Measurements from ENCODE around the gene GUCY1A2.

Gene GUCY1A2

DNA sequence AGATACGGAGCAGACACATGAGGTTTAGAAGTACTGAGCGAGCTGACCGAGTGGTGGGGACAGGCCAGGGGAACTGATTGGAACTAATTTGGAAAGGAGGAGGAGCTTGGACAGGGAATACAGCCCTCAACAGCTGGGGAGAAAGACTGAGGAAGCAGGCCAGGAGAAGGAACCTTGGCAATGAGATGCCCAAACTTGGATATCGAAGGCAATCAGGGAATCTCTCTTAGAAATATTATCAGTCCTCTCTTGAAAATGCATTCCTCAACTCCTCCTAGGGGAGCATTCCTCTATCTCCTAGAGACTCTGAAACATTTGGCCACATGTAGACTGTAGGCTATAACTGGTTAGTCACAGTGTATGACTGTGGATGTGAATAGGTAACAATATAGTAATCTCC, 284.6 kb downstream of the GUCY1A2 start:
- peak; percentile 42 for DNase-seq (ENCODE audit: low spot score)

DNA sequence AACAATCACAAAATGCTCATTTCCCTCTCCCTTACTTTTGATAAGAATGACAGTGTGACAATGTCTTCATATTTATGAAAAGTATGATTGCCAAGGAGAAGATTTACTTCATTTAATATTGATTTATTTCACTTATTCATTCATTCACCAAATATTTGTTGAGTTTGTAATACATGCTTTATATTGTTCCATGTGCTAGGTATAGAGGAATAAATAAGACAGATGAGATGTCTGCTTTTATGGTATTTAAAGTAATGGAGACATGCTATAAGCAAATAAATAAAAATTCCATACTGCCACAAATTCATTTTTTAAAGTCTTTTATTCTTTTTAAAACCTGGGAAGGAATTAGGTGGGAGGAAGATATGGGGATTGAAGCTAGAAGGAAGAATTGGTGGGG, 289.4 kb downstream of the GUCY1A2 start:
- DNase-seq (ENCODE audit: low spot score) = no peak

DNA sequence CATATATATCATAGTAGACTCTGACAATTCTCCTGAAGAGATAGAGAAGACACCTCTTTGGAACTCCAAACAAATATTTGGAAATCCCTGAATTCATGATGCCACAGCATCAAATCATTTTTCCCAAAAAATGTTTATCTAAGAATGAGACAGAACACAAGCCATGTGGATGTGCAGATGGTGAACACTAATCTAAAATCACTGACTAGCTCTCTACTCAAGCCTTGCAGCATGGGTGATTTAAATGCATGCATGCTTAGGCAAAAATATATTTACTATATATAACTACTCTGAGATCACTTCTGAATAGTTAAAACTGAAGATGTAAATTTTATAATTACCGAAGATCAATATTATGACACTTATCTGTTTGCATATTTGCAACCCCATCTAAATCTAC, 289.9 kb downstream of the GUCY1A2 start:
- DNase-seq (ENCODE audit: low spot score) = no peak

DNA sequence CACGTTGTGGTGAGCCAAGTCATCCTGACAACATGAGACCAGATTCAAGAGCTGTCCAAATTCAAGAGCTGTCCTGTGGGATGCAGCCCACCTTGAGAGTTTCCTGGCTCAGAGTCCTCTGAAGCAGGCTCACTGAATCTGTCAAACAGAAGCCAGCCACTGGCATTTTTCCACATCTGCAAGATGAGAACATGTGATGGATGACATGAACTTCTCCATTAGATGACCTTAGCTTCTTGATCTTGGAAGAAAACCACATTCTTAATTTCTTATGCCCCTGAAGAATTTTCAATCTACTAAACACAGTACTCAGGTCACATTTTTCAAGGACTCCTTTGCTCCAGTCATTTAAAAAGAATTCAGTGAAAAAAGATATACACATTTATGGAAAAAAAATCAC, 291.0 kb downstream of the GUCY1A2 start:
- DNase-seq (ENCODE audit: low spot score) = no peak

DNA sequence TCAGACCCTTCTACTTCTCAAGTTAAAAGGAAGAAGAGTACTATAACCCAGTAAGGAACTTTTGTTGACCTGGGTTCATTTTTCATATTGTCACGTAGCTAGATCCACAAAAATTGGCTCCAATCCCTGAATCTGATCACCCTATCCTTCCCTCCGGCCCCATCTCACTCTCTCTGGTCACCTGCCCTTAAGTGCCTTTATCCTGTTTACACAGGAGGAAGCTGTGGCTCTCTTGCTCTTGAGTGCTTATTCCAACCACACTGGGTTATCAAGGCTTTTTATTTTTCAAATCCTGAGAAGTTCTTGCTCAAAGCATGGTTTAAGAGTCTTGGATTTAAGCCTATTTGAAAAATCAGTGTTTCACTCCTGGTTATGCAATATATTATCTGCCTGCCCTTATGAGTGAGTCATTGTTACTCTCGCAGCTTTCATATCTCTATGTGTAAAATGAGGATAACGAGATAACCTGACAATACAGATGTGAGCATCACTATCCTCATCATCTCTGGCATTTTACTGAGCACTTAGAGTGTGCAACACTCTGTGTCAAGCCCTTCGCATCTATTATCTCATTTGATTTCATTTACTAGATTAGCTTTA, 293.9 kb downstream of the GUCY1A2 start:
- DNase-seq (ENCODE audit: low spot score) = no peak

DNA sequence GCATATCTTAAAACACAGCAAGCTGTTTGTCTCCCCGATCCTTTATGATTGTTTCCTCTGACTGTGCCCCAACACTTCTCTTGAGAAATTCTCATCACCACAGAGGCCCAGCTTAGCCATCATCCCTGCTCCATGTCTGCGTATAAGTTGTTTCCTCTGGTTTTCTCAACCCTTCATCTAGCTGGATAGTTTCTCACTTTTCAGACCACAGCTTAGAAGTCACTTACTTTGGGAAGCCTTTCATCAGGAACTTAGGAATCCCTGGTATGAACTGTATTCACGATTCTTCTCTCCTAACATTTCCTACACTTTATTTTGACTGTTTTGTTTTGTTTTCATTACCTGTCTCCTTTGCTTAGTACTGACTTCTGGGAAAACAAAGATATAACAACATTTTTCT, 295.2 kb downstream of the GUCY1A2 start:
- no peak for DNase-seq (ENCODE audit: low spot score)

DNA sequence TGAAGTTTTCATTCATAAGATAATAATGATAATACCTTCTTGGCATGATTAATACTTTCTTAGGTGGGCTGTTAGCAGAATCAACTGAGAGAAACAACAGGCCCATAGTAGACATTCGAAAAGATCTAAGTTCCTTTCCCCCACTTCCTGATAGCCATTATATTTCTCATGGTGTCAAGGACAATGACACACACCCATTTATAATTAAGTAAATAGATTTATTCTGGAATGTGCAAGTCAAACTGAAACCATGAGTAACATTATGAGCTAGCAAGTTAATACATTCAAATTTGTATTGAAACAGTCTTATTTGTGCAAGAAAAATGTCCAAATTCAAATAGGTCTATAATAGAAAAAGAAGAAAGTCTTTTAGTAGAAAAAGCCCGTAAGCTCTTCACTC, 301.1 kb downstream of the GUCY1A2 start:
- peak; percentile 28 for DNase-seq (ENCODE audit: low spot score)

DNA sequence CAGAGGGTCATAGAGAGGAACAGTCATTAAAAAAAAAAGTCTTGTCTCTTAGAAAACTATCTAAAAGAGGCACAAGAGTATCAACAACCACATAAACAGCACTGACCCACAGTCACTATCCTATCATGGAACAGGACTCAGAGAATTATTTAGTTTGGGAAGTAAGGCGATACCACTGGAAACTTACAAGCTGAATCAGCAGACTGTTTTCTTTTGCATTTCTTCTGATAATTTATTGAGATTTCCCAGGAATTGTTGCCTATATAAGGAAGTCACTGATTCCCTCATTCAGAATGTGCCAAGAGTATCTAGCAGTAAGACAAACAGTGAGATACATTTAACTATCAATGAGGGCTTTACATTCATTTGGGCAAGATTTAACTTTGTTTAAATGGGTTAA, 304.1 kb downstream of the GUCY1A2 start:
- no peak for DNase-seq (ENCODE audit: low spot score)

DNA sequence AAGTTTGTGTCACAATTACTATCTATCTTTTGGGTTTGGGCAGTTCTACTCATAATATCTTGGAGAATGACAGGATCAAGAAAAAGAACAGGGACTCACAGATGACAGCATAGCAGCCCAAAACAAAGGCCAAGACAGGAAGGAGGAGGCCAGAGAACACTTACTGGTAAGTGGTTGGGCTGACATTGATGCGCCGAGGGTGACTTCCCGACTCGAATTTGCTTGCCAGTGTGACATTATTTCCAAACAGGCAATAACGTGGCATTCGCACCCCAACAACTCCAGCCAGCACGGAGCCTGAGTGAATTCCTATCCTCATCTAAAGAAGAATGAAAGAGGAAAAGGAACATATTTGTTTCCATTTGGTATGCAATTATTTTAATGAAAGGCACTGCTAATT, 309.9 kb downstream of the GUCY1A2 start:
- DNase-seq (ENCODE audit: low spot score) = no peak

DNA sequence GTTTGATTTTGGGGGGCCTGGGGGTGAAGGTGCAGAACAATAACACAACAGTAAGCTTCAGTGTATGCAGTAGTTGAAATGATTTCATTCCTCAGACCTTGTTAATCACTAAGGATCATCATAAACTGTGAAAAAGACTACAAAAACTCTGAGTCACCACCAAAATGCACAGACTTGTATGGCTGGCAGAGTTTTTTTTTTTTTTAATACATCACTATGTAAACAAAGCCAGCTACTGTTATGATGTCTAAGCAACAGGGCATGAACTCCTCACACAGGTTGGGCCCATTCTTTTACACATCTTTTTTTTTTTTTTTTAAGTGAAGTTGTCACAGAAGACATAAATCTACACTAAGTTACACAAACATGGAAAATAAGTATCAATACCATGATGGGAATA, 311.9 kb downstream of the GUCY1A2 start:
- peak; percentile 94 for DNase-seq (ENCODE audit: low spot score)

DNA sequence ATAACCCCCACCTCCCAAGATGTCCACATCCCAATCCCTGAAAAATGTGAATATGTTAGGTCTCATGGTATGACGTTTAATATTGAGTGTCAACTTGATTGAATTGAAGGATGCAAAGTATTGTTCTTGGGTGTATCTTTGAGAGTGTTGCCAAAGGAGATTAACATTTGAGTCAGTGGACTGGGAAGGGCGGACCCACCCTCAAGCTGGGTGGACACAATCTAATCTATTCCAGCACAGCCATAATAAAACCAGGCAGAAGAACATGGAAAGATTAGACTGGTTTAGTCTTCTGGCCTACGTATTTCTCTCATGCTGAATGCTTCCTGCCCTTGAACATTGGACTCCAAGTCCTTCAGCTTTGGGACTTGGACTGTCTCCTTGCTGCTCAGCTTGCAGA, 315.5 kb downstream of the GUCY1A2 start:
- DNase-seq (ENCODE audit: low spot score) = no peak

DNA sequence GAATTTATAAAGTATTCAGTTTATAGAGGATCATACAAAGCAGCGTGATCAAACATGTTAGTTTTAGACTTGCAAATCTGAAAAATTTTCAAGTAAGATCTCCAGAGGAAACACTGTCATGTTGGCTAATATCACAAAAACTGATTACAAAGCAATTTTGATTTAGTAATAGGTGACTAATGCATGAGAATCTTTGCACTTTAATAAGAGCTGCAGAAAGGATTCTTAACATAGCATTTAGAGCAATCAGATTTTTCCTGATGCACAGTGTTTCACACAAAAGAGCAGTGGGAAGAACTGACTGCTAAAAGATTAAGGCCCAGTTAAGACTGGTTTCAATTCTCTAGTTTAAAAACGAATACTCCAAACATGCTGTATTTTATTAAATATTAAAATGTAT, 321.2 kb downstream of the GUCY1A2 start:
- DNase-seq (ENCODE audit: low spot score) = peak; percentile 55

DNA sequence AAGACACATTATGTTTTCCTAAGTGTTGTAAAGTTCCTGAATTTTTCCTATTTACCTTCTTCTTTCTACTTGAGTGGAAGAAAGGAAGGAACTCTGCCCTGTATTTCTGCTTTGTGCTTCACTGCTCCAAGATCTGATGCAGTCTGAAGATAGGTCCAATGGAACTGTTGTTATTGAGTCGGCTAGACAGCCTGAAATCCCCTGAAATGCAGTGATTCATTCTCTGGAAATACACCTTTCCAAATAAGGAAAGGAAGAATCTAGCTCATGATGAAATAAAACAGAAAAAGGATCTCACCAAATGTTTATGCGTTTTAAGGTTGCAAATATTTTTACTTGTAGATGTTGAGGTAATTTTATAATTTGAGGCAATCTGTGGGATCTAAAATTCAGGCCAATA, 322.8 kb downstream of the GUCY1A2 start:
- DNase-seq (ENCODE audit: low spot score) = peak; percentile 84

DNA sequence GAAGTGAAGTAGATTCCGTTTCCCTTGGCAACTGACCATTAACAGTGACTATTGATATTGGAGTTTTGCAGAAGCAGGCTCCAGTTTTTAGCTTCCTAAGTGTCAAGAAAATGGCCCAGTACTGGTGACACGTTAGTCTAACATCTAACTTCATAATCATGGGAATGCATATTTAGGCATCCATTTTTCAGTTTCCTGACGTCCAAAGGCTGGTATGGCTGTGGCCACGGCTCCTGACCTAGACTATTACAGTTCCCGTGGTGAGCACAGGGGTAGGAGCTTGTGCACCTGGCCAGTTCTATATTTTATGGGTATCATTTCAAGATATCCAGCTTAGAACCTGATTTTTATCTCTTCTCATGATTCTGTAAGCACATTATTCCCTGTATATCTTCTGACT, 323.8 kb downstream of the GUCY1A2 start:
- no peak for DNase-seq (ENCODE audit: low spot score)

DNA sequence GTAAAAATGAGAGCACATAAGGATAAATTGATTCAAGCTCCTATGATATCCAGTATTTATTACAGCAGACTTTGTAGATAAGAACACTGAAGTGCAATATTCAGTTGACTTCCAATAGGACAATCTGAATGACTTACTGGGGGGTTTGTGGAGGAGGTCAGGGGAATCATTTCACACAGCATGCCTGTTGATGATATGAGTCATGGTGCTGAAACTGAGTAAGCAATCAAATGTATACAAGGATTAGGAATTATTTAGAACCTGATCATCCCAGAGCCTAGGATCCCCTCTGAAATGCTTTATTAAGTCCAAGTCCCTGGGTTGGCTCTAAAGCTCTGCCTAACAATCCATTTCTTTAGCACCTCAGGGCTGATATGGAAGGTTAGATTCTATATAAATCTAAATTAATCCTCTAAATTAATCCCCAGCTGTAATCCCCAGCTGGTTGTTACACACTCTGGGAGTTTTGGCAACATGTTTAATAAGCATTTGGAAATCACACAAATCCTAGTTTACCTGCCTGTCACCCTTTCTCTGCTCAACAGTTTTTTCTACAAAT, 326.4 kb downstream of the GUCY1A2 start:
- DNase-seq (ENCODE audit: low spot score) = peak; percentile 25

DNA sequence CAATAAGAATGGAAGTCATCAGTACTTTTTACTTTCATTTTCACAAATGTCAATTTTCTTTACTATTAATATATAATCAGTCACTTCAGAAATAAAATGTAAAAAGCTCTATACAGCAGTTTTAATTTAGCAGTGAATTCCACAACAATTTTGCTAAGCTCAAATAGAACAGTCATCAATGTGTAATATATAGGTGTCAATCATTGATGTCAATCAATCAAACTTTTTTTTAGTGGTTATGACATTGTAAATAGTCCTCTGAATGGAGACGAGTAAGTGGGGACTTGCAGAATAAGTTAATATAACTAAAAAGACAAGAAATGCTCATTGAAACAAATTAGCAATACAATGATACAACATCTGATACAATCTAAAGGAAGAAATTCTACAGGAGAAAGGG, 327.4 kb downstream of the GUCY1A2 start:
- no peak for DNase-seq (ENCODE audit: low spot score)

DNA sequence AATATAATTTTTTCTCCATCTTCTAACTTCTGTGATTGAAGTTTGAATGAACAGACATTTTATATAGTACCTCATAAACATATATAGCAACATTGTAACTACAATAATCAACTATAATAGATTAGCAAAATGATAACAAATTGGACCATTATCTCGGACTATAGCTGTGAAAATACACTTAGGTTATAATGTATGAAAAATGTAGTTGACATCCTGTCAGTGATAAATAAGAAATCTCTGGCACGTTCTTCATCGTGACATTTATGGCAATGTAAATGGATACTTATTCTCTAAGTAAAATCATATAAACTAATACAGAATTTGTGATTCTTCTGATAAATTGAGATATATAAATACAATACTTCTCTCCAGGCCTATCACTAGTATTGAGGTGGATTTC, 333.3 kb downstream of the GUCY1A2 start:
- no peak for DNase-seq (ENCODE audit: low spot score)

DNA sequence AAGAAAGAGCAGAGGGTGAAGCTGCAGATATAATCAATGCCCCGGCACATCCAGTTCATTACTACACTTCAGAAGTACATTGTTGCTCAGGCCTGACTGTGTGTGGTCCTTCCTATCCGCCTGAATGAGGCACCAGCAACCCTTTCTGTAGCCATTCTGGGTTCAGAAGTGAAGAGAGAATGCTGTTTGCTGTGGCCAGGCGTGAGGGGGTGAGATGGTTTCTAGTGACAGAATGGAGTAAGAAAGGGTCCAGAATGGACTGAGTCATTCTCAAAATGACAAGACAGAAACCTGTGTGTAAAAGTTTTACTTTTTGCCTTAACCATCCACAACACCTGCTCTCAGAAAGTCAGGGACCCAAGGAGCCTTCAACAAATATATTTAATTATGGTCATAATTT, 334.8 kb downstream of the GUCY1A2 start:
- no peak for DNase-seq (ENCODE audit: low spot score)

DNA sequence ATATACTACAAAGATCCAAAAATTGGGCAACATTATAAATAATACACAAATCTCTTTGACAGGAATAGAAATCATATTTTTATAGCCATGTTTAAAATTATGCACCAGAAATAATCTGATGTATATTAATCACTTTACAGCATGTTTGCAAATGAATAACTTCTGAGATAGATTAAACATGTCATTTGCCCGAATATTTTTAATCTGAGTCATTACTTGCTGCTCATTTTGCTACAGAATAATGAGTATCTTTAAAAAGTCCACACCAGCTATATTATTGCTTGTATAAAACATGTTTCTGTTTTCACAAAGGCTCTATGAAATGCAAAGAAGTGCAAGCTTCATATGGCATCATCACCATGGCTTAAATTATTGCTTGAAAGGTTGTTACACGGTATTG, 336.8 kb downstream of the GUCY1A2 start:
- no peak for DNase-seq (ENCODE audit: low spot score)

DNA sequence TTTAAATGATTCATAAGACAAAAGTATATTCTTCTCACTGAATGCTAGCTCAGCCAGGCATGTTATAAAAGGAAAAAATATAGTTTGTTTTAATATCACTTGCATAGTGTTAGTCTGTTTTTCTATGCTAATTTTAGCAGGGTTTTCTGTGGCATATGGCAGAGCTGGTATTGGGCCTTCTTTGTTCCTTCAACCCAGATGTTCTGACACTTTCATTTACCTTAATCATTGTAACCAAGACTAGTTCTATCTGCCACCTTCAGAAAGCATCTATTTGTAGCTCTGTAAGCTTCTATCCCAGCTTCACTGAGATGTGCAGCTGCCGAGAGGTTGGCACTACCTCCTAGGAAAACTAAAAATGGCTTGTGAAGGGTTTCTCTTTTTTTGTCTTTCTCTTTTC, 338.7 kb downstream of the GUCY1A2 start:
- DNase-seq (ENCODE audit: low spot score) = no peak

DNA sequence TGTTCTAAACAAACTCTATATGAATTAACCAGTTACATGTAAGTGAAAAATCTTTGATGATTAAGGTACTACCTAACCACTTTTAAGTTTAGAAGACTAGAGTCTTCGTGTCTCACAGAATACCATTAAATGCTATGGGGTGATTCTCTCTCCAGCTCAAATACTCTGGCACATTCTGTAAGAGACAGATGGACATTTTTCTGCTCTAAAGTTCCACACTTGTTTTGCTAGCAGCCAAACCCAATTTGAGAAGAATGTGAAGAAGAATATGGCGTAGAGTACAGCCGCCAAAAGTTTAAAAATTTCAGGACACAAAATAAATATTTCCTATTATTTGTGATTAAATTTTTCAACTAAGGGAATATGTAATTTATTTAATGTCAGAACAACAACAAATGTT, 339.1 kb downstream of the GUCY1A2 start:
- no peak for DNase-seq (ENCODE audit: low spot score)

DNA sequence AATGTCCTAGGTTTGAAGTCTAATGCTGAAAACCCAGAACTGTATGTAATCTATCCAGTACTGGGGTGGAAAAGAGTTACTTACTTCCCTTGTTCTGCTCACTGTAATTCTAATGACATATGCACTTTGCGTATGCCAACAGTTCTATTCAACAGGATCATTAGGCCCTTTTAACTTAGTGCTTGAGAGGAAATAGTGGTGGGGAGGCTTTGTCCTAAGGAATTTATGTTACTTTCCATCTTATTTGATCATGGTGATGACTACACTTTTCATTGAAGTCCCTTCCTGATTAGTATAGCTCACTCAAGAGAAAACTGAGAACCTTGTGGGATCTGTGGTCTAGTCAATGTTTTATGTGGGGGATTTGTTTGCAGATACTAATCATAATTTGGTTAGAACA, 348.2 kb downstream of the GUCY1A2 start:
- DNase-seq (ENCODE audit: low spot score) = no peak

DNA sequence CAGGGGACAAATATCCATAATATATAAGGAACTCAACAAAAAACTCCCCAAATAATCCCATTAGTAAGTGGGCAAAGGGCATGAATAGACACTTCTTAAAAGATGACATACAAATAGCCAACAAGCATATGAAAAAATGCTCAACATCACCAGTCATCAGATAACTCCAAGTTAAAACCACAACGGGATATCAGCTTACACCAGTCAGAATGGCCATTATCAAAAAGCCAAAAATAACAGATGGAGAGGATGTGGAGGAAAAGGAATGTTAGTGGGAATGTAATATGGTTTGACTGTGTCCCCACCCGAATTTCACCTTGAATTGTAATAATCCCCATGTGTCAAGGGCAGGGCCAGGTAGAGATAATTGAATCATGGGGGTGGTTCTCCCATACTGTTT, 350.1 kb downstream of the GUCY1A2 start:
- no peak for DNase-seq (ENCODE audit: low spot score)

DNA sequence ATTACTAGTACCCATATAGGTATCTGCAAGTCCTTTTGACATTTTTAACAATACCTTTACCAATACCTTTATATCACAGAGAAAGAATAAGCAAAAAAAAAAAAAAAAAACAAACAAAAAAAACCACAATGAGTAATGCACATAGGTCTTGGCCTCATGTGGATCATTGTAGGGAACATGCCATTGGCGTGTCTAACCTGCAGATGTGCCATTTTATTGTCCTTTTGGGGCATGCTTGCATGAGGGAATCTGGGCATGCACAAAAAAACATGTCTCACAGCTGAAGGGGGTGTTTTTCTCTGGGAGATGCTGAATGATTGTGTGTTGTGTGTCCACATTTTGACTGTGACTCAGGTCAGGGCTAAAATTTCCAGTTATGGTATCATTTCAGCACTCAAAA, 361.6 kb downstream of the GUCY1A2 start:
- DNase-seq (ENCODE audit: low spot score) = no peak

DNA sequence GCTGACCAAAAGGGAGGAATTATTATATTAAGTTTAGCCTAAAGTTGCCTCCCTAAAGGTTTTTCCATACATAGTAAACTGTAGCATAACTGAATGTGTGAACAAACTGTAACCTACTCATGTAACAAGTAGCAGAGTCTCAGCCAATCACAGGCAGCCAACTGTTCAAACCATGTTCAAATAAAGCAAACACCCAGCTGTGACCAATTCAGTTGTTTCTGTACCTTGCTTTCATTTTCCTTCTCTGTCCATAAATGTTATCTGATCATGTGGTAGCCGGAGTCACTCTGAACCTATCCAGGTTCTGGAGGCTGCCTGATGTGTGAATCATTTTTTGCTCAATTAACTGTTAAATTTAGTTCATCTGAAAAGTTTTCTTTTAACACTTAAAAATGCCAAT, 373.5 kb downstream of the GUCY1A2 start:
- peak; percentile 55 for DNase-seq (ENCODE audit: low spot score)

All from kidney tubule cell (primary cell).